GM18502 (cell line): ENCODE measurements around the gene ARMC9.
"Not testable (repeated sequence)": the region's sequence is repeated elsewhere in the genome, so short reads cannot be mapped to it uniquely, and the experiment has no call there.

Experiments
- ATAC-seq: cut with Tn5 transposase; IDR thresholded peaks from one replicate; pipeline ENCODE4 v1.9.1; 2021; ENCODE audit warnings: mild to moderate bottlenecking; ENCODE audit not compliant: unreplicated experiment, poor library complexity

The ARMC9 gene

DNA sequence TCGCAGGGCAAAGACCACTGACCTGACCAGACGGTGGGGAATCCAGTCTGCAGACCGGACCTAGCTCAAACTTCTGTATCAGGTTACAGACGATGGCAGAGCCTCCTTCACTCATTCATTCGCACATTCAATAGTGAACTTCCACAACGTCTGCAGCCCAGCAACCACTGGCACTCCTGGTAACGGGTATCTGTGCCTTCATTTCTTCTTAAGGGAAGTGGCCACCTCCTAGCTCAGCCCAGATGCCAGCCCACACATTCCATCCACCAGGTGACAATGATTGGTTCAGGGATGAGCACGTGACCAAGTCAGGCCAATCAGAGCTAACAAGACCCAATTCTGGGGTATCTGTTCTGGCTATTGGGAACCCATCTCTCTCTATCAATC, 15.9 kb upstream of the ARMC9 start:
- no peak for ATAC-seq

DNA sequence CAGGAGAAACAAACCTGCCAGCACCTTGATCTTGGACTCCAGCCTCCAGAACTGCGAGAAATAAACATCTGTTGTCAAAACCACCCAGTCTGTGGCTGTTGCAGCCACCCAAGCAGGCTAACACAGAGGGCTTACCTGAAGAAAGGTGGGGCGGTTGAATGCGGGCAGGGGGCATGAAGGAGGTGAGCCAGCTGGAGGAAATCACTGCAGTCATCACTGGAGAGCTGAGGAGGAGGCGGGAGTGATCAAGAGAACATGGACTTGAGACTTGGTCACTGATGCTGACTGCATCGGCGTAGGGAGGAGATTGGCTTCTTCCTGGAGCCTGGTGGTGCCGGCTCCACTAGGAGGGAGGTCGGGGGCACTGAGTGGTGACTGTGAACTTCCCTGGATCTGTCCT, 14.6 kb upstream of the ARMC9 start:
- no peak for ATAC-seq

DNA sequence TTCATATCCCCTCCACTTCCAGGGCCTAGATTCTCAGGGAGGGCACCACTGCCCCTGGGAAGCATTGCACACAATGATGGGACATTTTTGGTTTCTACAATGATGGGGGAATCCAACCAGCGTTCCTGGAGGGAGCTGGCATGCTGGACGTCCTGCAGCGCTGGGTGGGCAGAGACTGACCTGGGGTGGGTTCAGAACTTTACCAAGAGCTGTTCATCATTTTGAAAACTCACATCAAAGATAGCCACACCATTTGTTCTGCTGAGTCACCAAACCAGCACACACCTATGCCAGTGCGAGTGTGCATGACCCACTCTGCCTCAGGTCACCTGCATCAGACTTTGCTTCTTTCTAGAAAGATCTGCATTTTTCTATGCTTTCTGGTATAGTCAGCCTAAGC, 14.1 kb upstream of the ARMC9 start:
- ATAC-seq = no peak

GRCh38 chr2:231185050-231185725, 13.2 kb upstream of the ARMC9 start:
- ATAC-seq = no peak

DNA sequence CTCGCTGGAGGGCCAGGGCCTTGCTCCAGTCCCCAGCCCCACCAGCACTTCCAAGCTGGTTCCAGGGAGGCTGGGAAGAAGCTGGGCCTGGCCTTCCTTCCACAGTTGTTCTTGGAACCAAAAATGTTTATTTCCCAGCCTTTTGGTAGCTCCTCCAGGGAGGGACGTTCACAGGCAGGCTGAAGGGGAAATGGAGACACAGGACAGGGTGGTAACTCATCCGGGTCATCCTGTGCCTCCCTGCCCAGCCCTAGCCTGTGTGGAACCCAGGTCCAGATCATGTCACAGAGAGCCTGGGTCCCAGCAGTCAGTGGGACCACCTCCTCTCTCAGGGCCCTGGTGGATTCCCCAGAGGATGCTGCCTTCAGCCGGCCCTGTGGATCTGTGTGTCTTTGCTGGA, 12.5 kb upstream of the ARMC9 start:
- ATAC-seq = no peak

DNA sequence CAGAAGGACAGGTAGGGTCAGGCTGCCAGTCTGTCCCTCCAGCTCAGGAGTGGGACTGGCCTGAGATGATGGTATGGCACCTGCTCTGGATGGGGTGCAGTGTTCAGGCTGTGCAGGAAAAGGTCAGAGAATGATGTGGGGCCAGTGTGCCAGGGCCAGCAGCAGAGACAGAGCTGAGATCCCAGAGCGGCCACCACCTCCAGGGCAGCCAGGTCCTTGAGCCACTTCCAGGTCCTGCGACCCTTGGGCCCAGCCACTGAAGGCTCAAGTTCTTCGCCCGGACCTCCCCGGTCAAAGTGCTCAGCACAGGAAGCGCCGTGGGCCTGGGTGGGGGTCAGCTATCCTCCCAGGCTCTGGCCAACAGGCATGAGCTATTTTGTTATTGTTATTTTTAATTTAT, 12.1 kb upstream of the ARMC9 start:
- no peak for ATAC-seq

- ATAC-seq = no peak
Observed at GRCh38 chr2:231187736-231188505, 10.5 kb upstream of the ARMC9 start.

- no peak for ATAC-seq
Observed at GRCh38 chr2:231188506-231189170, 9.8 kb upstream of the ARMC9 start.

- ATAC-seq = no peak
Observed at GRCh38 chr2:231189171-231189530, 9.3 kb upstream of the ARMC9 start.

- ATAC-seq = no peak
Observed at GRCh38 chr2:231189571-231190495, 8.6 kb upstream of the ARMC9 start.

DNA sequence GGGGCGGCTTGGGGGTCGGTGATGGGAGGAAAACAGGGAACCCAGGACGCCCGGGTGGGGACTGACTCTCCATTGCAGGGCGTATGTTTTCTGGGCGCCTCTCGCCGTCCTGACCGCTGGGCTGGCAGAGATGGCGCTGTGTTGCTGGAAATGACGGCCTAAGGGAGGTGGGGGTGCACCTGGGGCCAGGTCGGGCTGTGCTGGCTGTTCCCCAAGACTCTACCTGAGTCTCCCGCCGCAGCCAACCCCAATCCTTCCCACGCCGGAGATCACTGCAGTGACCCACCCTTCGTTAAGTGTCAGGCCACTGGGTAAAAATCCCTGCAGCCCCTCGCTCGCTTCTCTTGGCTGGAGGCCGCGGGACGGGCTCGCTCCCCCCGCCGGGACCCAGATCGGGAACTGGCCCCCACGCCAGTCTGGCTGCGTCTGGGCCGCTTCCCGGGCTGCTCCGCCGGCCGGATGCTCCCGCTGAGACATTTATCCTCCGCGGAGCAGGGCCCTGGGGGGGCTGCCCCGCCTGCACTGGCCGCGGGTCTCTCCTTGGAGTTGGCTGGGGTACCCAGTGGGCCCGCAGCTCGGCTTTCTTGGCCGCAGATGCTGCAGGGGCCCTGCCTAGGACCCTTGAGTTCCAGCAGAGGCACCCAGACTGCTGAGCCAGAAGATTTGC, 7.8 kb upstream of the ARMC9 start:
- no peak for ATAC-seq

- no peak for ATAC-seq
Observed at GRCh38 chr2:231191896-231192872, 6.2 kb upstream of the ARMC9 start.

- no peak for ATAC-seq
Observed at GRCh38 chr2:231193216-231193615, 5.2 kb upstream of the ARMC9 start.

- ATAC-seq = no peak
Observed at GRCh38 chr2:231196592-231196991, 1.8 kb upstream of the ARMC9 start.

DNA sequence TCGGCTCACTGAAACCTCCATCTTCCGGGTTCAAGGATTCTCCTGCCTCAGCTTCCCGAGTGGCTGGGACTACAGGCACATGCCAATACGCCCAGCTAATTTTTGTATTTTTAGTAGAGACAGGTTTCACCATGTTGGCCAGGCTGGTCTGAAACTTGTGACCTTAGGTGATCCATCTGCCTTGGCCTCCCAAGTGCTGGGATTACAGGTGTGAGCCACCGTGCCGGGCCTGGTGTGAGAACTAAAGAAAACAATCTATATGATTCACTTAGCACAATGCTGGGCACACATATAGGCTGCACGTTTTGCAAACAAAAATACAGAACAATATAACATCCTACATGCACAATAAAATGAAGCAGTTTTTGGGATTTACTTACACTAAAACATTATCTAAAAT, 1.2 kb upstream of the ARMC9 start:
- not testable (repeated sequence) for ATAC-seq

- no peak for ATAC-seq
Observed at GRCh38 chr2:231197706-231198290, 633 bp upstream of the ARMC9 start.

DNA sequence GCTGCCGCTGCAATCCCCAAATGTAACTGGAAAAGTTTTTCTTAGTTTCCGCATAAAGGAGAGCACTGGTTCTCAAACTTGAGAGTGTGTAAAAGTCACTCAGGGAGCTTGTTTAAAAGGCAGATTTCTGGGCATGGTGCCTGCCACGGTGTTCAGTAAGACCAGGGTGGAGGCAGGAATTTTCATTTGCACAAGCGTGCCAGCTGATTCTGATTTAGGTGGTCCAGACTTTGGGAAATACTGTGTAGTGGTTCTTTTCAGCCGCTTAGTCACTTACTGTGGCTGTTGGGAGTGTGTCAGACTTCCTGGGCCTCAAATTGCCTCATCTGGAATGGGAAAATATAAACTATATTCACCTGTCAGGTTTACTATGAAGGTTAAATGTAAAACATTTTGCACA, 788 bp downstream of the ARMC9 start:
- ATAC-seq = no peak

- no peak for ATAC-seq
Observed at GRCh38 chr2:231200805-231201474, 2.5 kb downstream of the ARMC9 start.
